HG02642 (cell line): ENCODE data around the gene PLCL2.
A peak's percentile ranks its signal among the peaks of the same experiment; 100 is the strongest.

Source experiments
- ATAC-seq: cut with Tn5 transposase; IDR thresholded peaks from one replicate; pipeline ENCODE4 v1.9.1; 2021; ENCODE audit warnings: mild to moderate bottlenecking; ENCODE audit not compliant: unreplicated experiment, poor library complexity

PLCL2 gene

DNA sequence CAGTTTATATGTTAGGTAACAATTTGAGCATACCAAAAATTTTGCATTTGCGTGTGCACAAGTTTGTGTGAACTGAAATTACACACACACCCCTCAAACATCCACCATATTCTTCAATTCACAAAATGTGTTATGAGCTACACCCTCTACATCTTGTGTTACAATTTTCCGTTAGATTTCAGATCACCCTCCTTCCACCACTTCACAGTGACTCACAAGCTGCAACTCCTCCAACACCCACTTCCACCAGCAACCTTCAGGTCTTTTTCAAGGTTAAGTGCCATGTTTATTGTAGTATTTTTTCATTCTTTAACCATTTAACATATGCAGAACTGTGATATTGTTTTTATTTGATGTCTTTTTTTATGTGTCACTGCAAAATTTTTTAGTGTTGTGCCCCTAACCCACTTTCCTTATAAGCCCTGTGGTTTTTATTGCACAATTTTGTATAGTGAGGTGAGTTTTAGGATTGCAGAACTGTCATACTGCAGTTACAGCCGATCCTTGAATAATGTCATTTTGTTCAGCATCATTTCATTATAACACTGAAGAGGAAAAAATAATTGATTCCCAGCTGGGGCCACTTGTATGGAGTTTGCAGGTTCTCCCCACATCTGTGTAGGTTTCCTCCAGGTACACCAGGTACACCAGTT lies 148.9 kb downstream of the PLCL2 start:
- ATAC-seq, result no peak

DNA sequence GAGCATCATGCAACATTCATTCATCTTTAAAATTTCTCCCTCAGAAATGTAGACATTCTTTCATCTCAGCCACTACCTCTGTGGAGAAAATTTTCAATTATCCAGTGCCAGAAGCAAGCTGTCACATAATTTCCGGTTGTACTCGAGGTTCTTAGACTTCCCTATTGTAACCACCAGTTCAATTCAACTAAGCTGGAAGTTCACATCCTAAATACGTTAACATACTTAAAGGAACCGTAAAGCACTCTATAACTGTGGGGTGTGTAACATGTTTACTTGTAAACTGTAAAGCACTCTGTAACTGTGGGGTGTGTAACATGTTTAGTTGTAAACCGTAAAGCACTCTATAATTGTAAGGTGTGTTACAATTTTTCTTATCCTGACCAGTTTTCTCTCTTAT lies 150.3 kb downstream of the PLCL2 start:
- no peak for ATAC-seq

DNA sequence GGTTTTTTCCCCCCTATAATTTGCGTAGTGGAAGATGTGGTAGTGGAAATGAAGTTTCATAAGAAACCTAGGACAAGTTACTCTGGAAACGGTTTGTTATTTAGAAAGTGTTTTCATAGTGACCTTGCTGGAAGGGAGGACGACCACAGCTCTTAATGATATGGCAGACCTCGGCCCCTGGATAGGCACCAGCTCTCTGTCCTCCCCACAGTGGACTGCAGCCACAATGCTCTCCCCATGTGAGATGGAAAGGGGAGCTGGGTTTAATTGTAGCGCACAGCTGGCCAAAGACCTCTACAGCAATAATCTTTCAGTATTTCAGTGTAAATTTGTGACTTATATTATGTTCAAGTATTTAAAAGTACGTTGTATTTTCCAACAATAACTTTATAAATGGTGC lies 151.2 kb downstream of the PLCL2 start:
- ATAC-seq, result no peak

DNA sequence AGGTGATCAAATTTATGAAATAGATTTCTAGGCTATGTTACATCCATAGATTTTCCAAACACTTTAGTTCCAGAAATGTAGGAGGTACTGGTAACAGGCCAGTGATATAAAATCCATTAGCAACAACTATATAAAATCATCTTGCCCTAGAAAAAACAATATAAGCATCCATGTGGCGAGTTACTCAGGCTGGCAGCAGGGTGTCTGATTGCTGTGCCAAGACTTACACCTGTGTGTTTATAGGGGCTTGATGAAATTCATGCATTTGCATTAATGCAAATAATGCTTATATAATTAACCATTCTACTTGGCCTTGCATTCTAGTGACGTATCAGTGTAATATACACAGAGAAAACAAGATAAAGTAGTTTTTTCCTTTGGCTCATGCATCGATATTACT lies 153.4 kb downstream of the PLCL2 start:
- ATAC-seq, result no peak

DNA sequence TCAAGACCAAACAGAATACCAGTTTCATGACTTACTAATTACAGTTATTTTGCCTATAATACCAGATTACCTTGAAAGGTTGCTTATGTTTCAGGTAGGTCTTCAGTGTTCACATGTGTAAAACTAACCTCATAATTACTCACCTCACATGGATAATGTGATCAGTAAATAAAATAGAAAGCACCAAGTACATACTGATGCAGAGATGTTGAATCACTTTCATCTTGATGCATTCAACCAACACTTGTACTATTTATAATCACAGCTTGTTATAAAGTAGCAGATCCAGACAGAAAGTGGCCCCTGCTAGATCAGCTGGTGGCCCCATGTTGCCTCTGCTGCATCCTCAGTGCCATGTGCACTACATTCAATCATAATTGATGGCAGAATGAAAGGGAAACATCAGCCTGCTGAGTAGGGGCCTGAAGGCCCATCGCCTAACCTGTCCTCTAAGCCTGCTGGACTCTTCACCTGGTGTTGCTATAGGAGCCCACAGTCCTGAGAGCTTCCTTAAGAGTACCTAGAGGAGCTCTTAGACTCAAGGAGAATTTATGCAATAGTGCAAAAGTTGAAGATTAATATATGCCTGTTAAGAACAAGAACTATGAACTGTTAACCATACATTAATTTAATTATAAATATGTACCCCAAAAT lies 154.3 kb downstream of the PLCL2 start:
- ATAC-seq, result no peak

DNA sequence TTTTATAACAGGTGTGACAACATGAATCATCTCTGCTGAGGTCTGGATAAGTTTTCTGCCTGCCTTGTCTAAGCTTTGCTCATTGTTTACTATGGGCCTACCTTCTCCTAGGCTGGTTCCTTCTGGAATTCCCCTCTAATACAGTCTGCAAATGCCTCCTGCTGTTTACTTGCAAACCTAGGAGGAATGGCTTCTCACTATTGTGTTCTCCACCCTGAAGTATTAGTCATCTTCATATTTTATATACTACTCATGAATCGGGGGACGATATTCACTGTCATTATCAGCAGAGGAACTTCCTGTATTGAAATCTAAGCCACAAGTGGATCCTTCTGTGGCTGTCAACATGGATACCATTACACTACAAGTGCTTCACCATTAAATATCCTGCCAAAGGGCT lies 154.8 kb downstream of the PLCL2 start:
- ATAC-seq, result no peak

DNA sequence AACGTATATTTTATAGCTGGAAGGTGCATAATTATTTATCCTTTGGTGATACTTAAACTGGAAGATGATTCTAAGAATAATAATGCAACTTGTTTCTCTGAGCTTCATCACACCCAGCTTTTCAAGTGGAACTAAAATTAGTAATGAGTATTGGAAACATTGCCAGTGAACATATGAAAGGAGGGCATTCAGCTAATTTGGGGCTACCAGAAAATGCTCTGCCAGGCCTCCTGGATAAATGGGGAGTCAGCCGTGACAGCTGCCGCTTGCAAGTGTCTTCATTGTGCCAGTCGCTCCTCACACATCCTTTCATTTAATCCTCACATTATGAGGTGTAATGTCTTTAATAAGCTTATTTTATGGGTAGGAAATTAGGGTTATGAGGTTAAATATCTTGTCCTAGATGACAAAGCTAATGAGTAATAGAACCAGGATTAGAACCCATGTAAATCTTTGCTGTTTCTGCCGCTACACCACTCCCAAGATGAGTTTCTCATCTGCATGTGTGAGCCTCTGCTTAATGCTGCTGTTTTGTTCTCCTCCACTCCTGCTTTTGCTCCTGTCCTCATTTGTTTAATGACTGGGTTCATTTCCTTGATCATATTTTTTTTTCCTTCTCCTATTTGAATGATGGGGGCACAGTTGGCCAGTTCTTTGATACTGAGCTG lies 155.7 kb downstream of the PLCL2 start:
- ATAC-seq, result no peak

DNA sequence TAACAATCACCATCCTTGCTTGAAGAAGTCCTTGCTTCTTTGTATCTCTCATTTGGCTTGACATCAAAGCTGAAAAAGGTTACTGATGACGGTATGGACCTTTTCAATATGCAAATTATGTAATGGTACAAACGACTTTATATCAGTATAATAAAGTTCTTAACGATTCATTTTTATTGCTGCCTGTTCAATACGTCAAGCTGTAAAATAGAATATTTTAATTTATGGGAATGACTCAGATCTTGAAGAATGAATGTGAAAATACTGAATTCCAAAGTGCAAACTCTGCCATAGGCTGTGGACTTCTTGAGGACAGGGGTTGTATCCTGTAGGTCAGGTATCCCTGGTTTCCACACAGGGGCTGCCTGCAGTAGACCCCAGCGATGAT lies 156.2 kb downstream of the PLCL2 start:
- no peak for ATAC-seq

DNA sequence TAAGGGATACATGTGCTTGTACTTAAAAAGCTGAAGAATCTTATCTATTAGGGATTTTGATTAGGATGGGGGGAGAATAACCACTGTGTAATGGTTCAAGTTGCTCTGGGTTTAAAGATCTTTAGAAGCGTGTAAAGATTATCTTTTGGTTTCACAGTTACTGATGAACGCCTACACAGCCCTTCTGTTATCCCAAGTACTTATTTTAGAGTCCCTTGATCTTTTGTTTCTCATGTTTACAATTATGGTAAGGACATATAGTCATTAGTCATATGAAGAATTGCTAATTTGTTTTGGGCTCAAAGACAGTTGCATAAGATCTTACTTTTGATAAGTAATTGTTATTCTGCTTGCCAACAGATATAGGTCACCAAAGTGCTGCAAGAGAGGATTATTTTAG lies 160.1 kb downstream of the PLCL2 start:
- ATAC-seq, result peak; percentile 79

DNA sequence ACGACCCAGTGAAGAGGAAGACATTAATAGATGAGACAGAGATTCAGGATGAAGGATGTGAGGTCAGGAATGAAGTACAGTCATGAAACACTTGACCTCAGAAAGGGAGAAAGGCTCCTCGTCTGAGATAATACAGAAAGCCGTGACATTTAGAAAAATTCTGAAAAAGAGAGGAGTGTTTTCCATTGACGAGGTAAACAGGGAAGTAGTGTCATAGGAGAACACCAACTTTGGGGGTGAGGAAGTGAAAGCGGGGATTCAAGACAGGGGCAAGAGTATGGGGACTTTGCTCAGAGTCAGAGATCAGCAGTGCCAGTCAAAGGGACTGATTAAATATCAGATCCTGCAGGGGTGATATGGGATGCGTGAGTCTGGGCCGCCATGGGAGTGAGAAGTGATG lies 160.9 kb downstream of the PLCL2 start:
- ATAC-seq, result no peak

DNA sequence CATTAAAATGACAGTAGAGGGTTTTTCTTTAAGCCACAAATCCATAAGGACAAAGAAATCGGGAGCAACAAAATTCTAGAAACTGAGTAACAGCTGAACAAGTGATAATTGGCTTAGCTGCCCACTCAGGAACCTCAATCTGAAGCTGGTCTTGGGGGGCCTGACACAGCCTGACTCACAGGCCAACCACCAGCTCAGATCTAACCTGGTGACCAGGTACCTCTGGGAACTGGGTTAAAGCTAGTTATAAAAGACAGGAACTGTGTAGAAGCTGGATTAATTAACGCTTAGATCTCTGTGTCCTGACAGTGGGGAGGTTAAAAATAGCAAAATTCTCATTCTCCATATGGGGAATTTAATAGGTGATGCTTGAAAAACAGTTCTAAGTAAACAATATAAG lies 161.9 kb downstream of the PLCL2 start:
- ATAC-seq, result no peak

DNA sequence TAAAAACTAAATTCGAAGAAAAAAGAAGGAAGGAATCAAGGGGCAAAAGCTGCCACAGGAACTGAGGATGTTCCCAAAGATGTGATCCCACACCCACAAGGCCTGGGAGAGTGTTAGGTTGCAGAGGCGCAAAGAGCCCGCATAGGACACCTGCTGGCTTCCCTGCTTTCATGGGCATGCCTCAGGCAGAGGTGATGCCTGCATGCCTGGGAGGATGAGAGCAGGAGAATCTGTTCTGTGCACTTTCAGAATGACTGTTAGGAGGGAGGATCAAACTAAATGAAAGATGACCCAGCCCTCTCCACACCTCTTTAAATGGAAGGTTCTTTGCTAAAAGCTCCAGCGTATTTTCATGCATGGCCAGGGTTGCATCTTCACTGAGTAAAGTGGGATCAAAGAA lies 162.4 kb downstream of the PLCL2 start:
- ATAC-seq, result no peak

DNA sequence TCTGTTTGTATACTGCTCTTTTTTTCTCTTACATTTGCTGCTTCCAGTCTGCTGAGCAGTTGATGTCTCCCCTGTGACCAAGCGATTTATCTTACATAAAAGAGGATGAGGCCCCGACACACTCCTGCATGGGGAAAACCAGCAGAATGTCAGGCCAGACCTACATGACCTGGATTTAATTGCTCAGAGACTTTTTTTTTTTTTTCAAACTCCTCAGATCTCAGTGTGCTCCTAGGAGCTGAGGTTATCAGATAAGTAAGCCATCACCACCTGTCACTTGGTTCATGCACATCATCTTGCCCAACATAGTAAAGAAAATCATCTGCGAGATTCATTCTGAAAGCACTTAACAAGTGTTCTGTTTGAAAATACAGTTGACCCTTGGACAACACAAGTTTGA lies 163.1 kb downstream of the PLCL2 start:
- no peak for ATAC-seq

DNA sequence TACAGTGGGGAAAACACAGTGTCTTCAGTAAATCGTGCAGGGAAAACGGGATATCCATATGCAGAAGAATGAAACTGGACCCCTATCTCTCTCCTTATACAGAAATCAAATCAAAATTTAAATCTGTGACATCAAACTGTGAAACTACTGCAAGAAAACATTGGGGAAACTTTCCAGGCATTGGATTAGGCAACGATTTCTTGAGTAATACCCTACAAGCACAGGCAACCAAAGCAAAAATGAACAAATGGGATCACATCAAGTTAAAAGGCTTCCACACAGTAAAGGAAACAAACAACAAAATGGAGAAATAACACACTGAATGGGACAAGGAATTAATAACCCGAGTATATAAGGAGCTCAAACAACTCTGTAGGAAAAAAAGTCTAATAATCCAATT lies 165.3 kb downstream of the PLCL2 start:
- ATAC-seq, result no peak

DNA sequence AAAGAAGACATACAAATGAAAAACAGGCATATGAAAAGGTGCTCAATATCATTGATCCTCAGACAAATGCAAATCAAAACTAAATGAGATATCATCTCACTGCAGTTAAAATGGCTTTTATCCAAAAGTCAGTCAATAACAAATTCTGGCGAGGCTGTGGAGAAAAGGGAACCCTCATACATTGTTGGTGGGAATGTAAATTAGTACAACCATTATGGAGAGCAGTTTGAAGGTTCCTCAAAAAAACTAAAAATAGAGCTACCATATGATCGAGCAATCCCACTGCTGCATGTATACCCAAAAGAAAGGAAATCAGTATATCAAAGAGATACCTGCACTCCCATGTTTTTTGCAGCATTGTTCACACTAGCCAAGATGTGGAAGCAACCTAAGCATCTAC lies 165.8 kb downstream of the PLCL2 start:
- ATAC-seq, result no peak

DNA sequence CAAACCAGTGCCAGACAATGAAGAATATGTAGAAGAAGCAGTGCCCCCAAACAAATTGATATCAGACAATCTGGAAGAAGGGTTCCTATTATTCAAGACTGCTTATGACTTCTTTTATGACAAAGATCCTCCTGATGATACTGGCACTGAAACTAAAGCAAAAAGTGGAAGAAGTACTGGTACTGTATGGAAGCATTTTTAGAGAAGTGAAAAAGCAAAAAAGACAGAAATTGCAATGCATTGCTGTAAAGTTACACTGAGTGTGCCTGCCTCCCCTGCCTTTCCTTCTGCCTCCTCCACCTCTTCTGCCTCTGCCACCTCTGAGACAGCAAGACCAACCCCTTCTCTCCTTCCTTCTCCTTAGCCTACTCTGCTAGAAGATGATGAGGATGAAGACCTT lies 167.6 kb downstream of the PLCL2 start:
- ATAC-seq, result peak; percentile 61

DNA sequence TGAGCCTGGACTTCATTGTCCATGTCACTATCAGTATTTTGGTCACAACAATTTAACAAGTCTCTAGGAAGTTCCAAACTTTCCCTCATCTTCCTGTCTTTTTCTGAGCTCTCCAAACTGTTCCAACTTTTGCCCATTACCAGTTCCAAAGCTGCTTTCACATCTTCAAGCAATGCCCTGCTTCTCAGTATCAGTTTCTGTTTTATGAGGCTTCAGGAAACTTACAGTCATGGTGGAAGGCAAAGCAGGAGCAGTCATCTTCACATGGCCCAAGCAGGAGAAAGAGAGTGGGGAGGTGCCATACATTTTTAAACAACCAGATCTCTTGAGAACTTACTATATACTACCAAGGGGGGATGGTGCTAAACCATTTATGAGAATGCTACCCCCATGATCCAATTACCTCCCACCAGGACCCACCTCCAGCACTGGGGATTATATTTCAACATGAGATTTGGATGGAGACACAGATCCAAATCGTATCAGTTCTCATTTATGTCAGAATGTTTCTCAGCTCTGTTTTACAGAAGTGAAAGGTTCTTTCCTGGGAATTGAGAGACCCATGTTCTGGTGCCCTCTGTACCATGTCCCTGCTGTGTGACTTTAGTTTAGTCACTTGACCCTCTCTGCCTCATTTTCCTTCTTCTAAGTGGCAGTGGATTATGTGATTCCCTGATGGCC lies 169.7 kb downstream of the PLCL2 start:
- no peak for ATAC-seq

DNA sequence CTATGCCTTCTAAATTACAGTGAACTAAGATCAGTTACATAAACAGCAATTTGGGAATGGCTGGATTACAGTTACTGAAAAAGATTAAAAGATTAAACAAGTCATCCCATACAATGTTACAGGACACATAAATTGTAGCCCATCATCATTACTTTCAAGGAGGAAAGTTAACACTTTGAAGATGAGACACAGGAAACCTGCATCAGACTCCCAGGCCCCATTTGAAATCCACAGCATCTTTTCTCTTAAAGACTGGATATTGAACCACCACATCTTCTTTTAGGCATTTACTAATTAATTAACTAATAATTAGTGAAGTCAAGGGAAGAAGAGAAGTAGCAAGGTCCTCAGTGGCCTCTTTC lies 170.2 kb downstream of the PLCL2 start:
- ATAC-seq, result no peak

DNA sequence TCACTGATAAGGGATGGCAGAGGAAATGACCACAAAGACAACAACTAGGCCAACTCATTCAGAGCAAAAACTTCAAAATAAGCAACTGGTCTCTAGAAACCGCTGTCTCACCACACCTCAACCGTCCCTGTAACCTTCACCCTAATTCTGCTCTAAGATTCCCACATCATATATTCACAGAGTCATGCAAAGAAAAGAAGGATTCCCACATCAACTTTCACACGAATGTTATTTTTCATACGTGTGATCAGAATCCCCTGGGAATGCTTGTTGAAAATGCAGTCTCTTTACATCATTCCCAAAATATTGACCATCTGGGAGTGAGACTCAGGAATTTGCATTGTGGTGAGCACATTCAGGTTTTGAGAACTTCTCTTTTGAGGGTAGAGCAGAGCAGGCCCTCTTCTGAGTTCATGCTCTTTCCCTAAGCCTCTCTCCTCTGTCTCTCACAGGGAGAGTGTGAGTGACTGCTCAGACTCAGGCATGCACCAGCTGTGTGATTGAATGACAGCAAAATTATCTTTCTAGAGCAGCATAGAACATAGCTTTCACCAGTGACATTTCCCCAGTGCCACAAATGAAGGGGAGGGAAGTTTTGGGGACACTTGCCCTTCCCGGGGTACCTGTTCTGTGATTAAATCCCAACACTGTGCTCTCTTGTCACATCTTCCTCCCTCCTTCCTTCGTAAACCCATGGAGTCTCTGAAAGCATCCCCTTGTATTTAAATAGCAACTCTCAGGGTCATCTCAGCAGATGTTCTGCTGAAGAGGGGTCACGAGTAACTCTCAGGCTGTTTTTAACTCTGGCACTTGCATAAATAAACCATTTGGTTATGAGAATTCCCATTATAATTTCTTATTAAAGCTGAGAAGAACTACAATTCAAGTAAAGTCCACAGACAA lies 170.9 kb downstream of the PLCL2 start:
- ATAC-seq, result peak; percentile 70

DNA sequence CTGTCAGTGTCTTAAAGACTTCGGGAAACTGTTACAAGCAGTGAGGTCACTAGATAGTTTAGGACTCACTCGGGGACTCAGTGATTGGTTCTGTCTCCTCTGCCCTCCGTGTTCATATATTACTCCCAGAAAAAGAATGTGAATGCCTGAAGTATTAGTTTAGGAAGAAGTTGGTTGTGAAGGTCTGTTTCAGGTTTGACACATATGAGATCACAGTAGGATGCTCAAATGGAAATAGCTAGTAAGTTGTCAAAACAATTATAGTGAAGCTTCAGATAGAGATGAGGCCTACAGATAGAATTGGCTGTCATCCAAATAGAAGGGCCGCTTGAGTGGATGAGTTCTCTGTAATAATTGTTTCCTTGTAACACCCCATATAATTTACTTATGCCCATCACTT lies 172.6 kb downstream of the PLCL2 start:
- ATAC-seq, result no peak
